ENCODE results near the gene SLC34A3. TPM values are rescaled to one million over a fixed set of nuclear protein-coding genes. Genes with fewer than 3 reads are reported as not detected.

Gene SLC34A3
- total and polyA plus RNA-seq, 2 of the 8 experiments (the other 6 are each of a cell fraction or from before 2014, with no cell fraction given), result 0.08 TPM; not detected in 1

DNA sequence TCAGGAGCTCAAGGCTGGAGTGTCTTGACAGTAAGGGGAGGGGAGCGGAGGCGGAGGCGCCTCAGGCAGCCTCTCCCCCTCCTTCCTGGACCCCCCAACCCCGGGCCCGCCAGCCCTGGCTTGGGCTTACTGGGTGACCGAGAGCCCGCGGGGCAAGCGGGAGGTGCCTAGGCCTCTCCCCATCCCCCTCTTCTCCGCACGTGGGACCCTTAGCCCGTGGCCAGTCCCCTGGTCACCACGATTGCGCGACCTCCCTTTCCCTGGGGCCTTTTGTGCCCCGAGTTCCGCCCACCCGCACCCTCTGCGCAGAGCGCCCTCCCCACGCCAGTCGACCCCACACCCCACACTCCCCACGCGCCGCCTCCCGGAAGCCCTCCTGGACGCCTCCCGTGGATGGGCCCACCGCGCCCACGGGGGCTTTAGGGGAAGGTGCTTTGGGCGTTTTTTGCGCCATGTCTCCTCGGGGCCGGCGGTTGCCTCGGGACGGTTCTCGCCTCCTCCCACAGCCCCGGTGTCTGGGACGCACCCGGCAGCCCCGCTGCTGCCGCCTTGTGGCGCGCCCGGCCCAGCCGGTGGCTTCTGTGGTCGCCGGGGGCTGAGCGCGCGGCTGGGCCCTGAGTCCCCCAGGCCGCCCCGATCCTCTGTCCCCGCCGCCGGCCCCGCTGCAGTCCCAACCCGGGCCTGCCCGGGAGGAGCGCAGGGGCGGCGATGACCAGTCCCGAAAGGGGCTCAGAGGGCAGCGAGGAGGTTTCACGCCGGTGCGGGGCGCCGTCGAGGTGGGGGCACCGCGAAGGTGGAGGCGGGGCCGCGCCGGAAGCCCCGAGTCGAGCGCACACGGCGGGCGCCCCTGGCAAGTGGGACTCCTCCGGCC, 50.0 kb downstream of the SLC34A3 start (continued):
- TF ChIP-seq, protein P1, sequence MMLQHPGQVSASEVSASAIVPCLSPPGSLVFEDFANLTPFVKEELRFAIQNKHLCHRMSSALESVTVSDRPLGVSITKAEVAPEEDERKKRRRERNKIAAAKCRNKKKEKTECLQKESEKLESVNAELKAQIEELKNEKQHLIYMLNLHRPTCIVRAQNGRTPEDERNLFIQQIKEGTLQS (IDR thresholded peaks at IDR 0.05; ENCODE audit: insufficient read depth, low read depth, low read length), result no peak
- TF ChIP-seq EP300 (IDR thresholded peaks at IDR 0.05; ENCODE audit: borderline replicate concordance in 1 of 2, low read depth in 2 of 2, low read length in 2 of 2) (no peak), RAD21 (IDR thresholded peaks at IDR 0.05 in 1 of 2, conservative IDR thresholded peaks at IDR 0.05 in 1 of 2; ENCODE audit: low read depth in 2 of 2, low read length in 2 of 2) (peak in 1 of 2 experiments; percentile 40; a peak in 1 of 4 replicates), HDAC2 (IDR thresholded peaks at IDR 0.05; ENCODE audit: borderline replicate concordance in 1 of 2, low read depth in 2 of 2, low read length in 2 of 2) (peak in 1 of 2 experiments; percentile 68; a peak in 1 of 4 replicates), GTF2F1 (IDR thresholded peaks at IDR 0.05; ENCODE audit: borderline replicate concordance, low read depth, low read length) (no peak), KDM4A (IDR thresholded peaks at IDR 0.05; ENCODE audit: low read depth, low read length, severe bottlenecking) (peak; percentile 76)
- TF ChIP-seq, protein P2, sequence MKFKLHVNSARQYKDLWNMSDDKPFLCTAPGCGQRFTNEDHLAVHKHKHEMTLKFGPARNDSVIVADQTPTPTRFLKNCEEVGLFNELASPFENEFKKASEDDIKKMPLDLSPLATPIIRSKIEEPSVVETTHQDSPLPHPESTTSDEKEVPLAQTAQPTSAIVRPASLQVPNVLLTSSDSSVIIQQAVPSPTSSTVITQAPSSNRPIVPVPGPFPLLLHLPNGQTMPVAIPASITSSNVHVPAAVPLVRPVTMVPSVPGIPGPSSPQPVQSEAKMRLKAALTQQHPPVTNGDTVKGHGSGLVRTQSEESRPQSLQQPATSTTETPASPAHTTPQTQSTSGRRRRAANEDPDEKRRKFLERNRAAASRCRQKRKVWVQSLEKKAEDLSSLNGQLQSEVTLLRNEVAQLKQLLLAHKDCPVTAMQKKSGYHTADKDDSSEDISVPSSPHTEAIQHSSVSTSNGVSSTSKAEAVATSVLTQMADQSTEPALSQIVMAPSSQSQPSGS (IDR thresholded peaks at IDR 0.05; ENCODE audit: low read length), result no peak
- TF ChIP-seq, protein P3, sequence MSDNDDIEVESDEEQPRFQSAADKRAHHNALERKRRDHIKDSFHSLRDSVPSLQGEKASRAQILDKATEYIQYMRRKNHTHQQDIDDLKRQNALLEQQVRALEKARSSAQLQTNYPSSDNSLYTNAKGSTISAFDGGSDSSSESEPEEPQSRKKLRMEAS (IDR thresholded peaks at IDR 0.05), result peak; percentile 1
- TF ChIP-seq, protein P4, sequence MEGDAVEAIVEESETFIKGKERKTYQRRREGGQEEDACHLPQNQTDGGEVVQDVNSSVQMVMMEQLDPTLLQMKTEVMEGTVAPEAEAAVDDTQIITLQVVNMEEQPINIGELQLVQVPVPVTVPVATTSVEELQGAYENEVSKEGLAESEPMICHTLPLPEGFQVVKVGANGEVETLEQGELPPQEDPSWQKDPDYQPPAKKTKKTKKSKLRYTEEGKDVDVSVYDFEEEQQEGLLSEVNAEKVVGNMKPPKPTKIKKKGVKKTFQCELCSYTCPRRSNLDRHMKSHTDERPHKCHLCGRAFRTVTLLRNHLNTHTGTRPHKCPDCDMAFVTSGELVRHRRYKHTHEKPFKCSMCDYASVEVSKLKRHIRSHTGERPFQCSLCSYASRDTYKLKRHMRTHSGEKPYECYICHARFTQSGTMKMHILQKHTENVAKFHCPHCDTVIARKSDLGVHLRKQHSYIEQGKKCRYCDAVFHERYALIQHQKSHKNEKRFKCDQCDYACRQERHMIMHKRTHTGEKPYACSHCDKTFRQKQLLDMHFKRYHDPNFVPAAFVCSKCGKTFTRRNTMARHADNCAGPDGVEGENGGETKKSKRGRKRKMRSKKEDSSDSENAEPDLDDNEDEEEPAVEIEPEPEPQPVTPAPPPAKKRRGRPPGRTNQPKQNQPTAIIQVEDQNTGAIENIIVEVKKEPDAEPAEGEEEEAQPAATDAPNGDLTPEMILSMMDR (IDR thresholded peaks at IDR 0.05; ENCODE audit: control extremely low read depth in 1 of 3, insufficient read depth in 1 of 3, low read depth in 1 of 3, low read length in 3 of 3), result peak in 2 of 3 experiments; percentile 43 to 65; a peak in 3 of 4 replicates

Data from H1 (cell line).